Liver (tissue), 3 donors: ENCODE results near the gene DPM3.

ENCODE experiments used
- CTCF ChIP-seq: fragments of 150-350 bp; IDR thresholded peaks from 2 replicates; pipeline ENCODE4 v1.5.1; 2017; ENCODE audit warnings: improper control_type of control experiment, low read depth, low read length; ENCODE audit not compliant: missing input control
- EGR1 ChIP-seq, 2 donors: IDR thresholded peaks; 2 replicates each; pipeline ENCODE4 v1.6.1; 2016 to 2018; ENCODE audit warnings: antibody characterized with exemption in 2 of 2, low read depth in 2 of 2
- GABPA ChIP-seq, 2 donors: IDR thresholded peaks in 1 of 2; conservative IDR thresholded peaks in 1 of 2; 2 replicates each; pipeline ENCODE4 v1.6.1; 2016; ENCODE audit warnings: antibody characterized with exemption in 2 of 2, mild to moderate bottlenecking in 1 of 2, moderate library complexity in 1 of 2
- MAX ChIP-seq: IDR thresholded peaks from 2 replicates; pipeline ENCODE4 v1.6.1; 2016; ENCODE audit warnings: antibody characterized with exemption
- REST ChIP-seq: IDR thresholded peaks from 2 replicates; pipeline ENCODE4 v1.6.1; 2016; ENCODE audit warnings: antibody characterized with exemption, mild to moderate bottlenecking
- RXRA ChIP-seq, 2 donors: IDR thresholded peaks; 2 replicates each; pipeline ENCODE4 v1.6.1; 2017 to 2018; ENCODE audit warnings: antibody characterized with exemption in 2 of 2, mild to moderate bottlenecking in 1 of 2
- SP1 ChIP-seq: IDR thresholded peaks from 2 replicates; pipeline ENCODE4 v1.6.1; 2018; ENCODE audit warnings: antibody characterized with exemption, mild to moderate bottlenecking
- TAF1 ChIP-seq: conservative IDR thresholded peaks from 2 replicates; pipeline ENCODE4 v1.6.1; 2016; ENCODE audit warnings: antibody characterized with exemption, mild to moderate bottlenecking
- donor health status: healthy.
- donor health status: healthy.

GRCh38 chr1:155135415-155136028, 4.8 kb downstream of the DPM3 start, which contains the start of gene SLC50A1:
- TF ChIP-seq TAF1 (peak; percentile 30), CTCF (peak; percentile 52), EGR1 (IDR thresholded peaks at IDR 0.05; ENCODE audit: low read depth in 2 of 2) (peak; percentile 82 to 88), REST (peak; percentile 29), SP1 (no peak), MAX (peak; percentile 14), GABPA (IDR thresholded peaks at IDR 0.05 in 1 of 2, conservative IDR thresholded peaks at IDR 0.05 in 1 of 2) (peak; percentile 64 to 88), RXRA (IDR thresholded peaks at IDR 0.05) (peak; percentile 0 to 9)
